ENCODE measurements around the gene CCL4L2.
"Not testable (repeated sequence)": the region's sequence is repeated elsewhere in the genome, so short reads cannot be mapped to it uniquely, and the experiment has no call there.

Gene CCL4L2

DNA sequence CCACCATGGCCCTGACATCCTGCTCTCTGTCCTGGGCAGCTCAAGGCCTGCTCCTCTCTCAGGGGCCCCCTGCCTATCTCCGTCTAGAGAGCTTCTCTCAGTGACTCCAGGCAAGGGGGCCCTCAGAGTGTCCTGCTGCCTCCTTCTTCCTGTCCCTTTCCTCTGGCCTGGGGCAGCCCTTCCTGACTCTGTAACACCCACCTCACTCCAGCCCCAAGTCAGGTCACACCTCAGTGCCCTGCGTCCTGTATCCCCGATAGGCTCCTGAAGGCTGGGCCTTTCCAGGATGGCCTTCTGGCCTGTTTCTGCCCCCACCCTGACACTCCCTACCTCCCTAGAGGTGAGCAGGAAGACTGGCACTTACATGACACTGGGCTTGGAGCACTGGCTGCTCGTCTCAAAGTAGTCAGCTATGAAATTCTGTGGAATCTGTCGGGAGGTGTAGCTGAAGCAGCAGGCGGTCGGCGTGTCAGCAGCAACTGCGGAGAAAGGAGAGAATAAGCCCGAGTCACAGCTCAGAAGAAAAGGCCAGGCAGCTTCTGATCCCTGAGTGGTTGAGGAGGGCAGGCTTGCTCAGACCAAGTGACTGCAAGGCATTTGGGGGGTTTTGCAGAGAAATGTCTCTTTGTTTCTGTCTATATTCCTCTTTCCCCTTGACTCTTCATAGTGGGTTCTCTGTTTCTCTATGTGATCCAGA lies 15.3 kb upstream of the CCL4L2 start:
- no peak for DNase-seq

- DNase-seq: no peak
These were observed 14.8 kb upstream of the CCL4L2 start for GRCh38 chr17:36196131-36196486.

GRCh38 chr17:36197387-36197703 lies 13.5 kb upstream of the CCL4L2 start:
- DNase-seq: no peak

DNA sequence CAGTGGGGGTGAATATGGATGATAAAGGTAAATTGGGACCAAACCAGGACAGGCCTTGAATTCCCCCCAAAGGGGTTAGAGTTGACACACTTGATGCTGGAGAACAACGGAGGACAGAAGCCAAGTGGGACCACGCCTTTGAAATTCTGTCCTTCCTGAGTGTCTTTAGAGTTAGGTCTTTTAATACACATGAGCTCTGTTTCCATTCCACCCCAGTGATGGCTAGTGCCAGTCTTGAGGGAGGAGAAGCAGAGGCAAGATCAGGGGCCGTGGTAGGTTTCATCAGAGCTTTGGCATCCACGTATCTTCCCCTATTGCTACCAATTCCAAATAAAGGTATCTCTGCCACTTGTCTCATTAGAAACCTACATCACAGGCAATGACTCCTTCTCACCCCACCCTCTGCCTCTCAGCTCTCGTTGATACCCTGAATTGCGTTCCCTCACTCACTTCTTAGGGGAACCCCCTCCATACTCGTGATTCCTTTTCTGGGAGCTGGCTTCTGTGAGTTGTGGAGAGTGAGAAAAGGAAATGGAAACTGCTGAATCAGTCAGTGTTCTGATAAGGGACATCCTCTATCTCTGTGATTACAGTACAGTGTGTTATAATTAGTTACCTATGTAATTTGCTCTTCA lies 11.9 kb upstream of the CCL4L2 start:
- no peak for DNase-seq

DNA sequence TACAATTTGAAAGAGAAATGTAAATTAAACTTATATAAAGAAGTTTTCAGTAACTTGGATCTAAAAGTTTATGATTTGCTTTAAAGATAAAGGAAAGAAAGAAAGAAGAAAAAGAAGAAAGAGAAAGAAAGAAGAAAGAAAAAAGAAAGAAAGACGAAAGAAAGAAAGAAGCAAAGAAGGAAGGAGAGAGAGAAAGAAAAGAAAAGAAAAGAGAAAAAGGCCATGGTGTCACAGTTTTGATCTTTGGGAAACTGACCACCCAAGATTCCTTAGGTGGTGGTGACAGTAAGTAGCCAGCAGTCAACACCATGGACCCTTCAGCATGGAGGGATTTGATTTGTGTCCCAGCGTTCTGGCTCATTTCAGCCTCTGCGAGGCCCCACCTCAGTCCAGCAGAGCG lies 9.8 kb upstream of the CCL4L2 start:
- DNase-seq: not testable (repeated sequence)

DNA sequence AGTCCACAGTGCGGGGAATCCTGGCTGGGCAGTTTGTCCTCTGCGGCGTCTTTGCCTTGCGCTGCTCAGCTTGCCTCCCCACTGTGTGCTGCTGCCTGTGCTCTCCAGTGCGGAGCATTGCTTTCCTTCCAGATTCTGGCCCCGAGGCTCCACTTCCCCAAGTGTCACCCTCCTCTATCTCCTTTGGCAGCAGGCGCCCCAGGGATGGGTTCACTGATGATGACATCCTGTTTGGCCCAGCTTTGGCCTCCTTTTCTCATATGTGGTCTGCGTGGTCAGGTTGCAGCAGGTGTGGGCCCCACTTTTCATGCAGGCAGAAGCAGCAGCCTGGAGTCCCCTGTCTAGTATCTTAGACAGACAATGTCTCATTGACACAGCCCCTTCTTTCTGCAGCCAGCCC lies 9.4 kb upstream of the CCL4L2 start:
- DNase-seq: not testable (repeated sequence)

DNA sequence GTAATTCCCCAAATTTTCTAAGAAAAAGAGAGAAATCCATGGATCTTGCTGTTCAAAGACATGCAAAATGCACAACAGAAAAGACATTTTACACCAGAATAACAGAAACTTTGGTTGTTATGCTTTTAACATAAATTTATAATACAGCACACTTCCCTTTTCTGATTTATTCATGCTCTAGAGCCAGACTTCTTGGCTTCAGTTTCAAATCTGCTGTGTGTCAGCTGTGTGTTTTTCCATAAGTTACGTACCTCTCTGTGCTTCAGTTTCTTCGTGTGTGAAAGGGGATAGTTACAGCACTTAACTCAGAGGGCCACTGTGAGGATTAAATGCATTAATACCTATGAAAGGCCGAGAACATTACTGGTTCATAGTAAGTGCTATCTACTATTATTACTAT lies 7.5 kb upstream of the CCL4L2 start:
- no peak for DNase-seq

DNA sequence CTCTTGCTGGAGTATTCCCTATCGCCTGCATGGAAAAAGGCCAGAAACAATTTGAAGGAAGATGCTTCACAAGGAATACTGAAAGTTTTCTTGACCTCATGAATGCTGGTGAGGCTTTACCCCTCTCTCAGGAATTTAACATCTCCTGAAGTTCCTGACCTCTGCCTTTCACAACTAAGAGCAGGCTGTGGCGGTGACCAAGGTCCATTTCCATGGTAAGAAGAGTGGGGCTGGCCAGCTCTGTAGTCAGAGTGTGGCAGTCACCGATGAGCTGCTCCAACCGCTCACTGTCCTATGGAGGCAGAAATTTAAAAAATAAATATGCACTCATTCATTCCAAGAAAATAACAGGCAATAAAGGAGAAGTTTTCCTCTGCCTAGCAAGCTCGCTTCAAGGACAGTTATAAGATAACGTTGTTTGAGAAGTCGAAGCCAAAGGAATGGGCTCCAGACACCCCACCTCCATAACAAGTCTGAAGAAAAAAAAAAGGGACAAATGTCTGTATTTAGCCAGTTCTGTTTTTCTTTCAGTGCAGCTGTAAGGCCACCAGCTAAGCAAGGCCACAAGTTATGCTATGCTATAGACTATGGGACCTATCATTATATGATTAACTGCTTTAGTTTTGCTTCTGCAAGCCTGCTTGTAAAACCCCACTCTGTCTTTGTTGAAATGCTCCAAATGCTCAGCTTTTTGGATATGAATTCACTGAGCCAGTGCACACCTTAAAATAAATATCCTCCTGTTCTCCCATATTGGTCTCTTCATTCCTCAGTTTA lies 6.0 kb upstream of the CCL4L2 start:
- DNase-seq: no peak

DNA sequence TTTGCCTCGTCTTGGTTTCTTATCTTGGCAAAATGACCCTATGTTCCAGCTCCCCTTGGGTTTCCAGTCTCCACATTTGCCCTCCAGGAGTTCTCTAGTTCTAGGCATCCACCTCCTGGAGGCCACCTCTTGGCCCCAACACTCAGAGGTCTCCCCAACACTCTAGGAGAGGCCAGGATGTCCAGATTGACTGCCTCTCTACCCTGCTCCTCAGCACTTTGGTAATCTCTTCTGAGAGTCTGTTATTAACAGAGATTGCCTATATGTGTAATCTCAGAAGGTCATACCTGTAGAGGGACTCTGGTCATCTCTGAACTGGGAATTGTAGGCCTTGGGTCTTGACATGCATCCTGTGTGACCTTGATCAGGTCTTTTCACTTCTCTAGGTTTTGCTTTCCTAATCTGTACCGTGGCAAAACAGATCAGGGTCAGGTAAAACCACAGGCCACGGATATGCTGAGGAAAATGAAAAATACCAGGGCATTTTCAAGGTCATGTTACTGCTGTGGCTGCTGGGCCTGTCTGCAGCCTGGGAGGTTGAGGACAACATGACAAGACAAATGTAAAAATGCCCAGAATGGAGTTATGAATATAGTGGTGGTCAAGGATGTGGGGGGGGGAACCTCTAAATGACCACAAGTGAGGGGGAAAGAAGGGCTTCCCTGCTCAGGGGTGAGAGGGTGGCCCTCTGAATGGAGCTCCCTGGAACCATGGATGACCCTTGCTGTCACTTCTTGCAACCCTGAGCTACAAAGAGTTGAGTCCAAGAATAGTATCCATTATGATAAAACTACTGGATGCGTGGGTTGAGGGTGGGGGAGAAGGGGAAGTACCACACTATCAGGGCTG lies 5.0 kb upstream of the CCL4L2 start:
- no peak for DNase-seq

DNA sequence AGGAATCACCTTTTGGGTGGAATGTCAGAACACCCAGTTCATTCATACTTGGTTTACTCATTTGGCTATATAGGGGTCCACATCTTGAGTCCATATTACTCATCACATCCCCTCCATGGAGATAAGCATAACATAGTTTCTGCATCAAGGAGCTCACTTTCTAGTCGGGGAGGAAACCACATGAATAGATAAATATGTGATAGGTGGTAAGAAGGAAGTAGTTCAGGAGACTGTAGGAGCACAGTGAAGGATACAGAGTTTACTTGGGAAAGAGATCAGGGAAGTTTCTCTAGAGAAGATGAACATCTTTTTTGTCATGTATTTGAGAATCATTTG lies 4.4 kb upstream of the CCL4L2 start:
- not testable (repeated sequence) for DNase-seq

- DNase-seq: not testable (repeated sequence)
These were observed 3.5 kb upstream of the CCL4L2 start for GRCh38 chr17:36207383-36207782.

GRCh38 chr17:36209575-36209974 lies 1.3 kb upstream of the CCL4L2 start:
- DNase-seq: no peak

DNA sequence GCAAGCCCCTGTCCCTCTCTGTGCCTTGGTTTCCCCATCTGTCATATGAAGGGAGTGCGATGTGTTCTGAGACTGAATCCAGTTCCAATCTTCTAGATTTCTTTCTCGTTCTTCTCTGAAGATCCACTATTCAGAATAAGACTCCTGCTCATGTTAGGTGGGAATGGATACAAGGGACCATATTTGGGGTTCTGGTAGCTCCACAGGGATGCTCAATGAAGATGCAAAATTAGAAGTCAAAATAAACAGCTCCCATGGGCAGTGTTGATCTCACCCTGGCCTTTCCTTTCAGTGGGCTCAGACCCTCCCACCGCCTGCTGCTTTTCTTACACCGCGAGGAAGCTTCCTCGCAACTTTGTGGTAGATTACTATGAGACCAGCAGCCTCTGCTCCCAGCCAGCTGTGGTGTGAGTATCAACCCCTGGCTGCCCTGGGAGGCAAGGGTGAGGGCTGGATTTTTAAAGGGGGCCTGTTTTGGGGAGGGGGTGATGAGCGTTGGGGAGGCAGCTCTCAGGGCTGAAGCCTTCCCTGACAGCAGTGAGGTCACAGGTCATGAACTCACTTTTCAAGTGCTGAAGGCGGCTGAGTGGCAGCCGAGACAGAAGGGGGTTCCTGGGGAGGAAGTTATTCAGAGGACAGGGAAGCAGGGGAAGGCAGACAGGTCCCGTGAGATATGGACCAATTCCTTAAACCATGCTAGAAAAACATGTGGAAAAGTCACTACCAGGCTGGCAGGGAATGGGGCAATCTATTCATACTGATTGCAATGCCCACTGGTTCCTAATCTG lies 815 bp downstream of the CCL4L2 start:
- DNase-seq: not testable (repeated sequence)

DNA sequence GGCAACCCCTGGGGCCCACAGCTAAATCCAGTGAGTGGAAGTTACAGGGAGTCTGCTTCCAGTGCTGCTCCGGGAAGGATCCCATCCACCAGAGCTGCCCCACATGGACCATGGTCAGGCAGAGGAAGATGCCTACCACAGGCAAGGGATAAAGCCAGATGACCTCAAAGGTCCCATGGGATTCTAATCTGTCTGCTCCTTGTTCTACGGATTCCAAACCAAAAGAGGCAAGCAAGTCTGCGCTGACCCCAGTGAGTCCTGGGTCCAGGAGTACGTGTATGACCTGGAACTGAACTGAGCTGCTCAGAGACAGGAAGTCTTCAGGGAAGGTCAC lies 1.4 kb downstream of the CCL4L2 start:
- no peak for DNase-seq

GRCh38 chr17:36212966-36213365 lies 2.1 kb downstream of the CCL4L2 start:
- DNase-seq: no peak

GRCh38 chr17:36213695-36214094 lies 2.8 kb downstream of the CCL4L2 start:
- no peak for DNase-seq

DNA sequence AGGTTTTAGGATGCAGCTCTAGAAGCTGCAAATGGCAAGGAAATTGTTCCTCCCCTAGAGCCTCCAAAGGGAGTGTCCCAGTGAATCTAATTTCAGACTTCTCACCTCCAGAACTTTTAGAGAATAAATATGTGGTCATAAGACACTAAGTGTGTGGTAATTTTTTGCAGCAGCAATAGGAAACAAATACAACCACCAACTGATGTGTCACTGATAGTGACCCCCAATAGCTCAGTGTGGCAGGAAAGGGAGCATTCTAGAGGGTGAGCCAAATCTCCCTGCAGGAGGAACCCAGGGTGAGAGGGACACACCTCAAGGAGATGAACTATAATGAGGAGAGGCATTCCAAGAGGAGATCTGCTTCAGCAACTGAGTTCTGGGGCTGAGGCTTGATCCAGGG lies 4.1 kb downstream of the CCL4L2 start:
- no peak for DNase-seq

- not testable (repeated sequence) for DNase-seq
These were observed 4.8 kb downstream of the CCL4L2 start for GRCh38 chr17:36215406-36216308.

DNA sequence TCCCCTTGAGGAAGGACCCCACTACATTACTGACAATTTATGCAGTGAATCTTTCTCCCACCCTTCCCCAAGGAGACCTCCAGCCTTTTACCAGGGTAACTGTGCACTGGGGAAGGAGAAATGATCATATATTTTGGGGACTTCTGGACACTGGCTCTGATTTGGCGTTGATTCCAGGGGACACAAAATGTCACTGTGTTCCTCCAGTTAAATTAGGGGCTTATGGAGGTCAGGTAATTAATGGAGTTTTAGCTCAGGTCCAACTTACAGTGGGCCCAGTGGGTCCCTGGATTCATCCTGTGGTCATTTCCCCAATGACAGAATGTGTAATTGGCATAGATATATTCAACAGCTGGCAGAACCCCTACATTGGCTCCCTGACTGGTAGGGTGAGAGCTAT lies 8.7 kb downstream of the CCL4L2 start:
- not testable (repeated sequence) for DNase-seq

- not testable (repeated sequence) for DNase-seq
These were observed 10.1 kb downstream of the CCL4L2 start for GRCh38 chr17:36220737-36221580.

Data from NCI-H748 treated with DMSO at 0.1 percent for 48 hours (cell line).